ENCODE measurements around the gene KCNIP2.

KCNIP2 gene

DNA sequence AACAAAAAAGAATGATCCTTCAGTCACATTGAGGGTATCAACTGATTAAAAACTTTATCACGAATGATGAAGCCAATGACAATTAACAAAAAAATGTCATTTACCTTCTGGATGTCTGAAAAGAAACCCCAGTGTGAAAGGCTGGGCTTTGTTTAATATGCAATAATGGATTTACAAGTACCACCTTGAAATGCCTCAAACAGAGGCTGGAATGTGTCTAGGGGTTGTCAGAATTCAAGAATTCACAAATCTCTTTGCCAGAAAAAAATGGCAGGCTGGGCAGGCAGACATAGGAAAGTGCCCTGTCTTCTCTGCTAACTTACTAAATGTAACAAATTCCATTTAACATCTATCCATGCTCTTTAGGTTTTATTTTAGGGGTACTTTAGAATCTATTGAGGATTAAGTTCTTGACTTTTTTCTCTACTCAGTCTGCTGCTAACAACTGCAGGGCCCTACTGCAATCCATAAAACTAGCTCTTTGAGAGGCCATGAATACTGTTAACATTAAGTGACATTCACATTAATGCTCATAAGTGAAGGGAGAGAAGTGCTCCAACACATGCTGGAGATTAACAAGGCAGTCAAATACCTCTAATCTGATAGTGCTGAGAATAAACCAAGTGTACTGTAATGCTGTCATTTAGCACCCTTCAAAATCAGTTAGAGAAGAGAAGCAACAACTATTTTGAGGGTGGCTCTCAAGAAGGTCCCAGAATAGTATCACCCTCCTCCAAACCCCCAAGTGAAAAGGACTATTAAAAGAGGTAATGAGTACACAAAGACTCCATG, 43.1 kb upstream of the KCNIP2 start:
- no peak overlapping the region for H3K4me3 ChIP-seq (ENCODE audit: low read depth, low read length)
- TF ChIP-seq, protein P1, sequence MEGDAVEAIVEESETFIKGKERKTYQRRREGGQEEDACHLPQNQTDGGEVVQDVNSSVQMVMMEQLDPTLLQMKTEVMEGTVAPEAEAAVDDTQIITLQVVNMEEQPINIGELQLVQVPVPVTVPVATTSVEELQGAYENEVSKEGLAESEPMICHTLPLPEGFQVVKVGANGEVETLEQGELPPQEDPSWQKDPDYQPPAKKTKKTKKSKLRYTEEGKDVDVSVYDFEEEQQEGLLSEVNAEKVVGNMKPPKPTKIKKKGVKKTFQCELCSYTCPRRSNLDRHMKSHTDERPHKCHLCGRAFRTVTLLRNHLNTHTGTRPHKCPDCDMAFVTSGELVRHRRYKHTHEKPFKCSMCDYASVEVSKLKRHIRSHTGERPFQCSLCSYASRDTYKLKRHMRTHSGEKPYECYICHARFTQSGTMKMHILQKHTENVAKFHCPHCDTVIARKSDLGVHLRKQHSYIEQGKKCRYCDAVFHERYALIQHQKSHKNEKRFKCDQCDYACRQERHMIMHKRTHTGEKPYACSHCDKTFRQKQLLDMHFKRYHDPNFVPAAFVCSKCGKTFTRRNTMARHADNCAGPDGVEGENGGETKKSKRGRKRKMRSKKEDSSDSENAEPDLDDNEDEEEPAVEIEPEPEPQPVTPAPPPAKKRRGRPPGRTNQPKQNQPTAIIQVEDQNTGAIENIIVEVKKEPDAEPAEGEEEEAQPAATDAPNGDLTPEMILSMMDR (IDR thresholded peaks at IDR 0.05; ENCODE audit: borderline replicate concordance, insufficient read depth, low read depth, low read length), result no peak

DNA sequence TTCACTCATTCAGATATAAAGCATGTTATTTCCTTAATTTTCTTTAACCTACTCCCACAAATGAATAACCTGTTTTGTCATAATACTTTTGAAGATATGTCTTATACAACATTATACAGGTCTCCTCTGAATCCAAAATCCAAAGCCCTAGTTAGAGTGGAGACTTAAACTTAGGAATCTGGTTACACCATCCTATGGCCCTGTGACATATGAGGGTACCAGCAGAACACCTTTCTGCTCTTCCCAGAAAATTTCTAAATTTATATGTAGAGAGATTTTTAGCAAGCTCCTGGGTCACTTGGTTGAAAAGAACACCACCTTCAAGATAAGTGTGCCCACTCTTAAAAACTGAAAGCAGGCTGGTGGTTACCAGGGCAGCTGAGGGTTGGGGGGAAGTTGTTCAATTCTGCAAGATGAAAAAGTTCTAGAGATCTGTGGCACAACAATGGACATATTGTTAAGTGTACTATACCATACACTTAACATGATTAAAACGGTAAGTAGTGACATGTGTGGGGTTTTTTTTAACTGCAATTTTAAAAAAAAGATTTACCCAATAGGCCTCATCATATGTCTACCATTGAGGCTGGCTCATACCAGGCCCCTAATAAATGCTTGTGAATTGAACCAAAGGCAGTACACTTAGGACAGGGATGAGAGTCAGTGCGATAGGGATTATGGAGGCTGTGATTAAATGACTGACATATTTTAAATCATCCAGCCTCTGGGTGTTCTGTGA, 37.6 kb upstream of the KCNIP2 start:
- TF ChIP-seq, protein P1 (IDR thresholded peaks at IDR 0.05; ENCODE audit: borderline replicate concordance, insufficient read depth, low read depth, low read length), result no peak
- no peak overlapping the region for H3K4me3 ChIP-seq (ENCODE audit: low read depth, low read length)

DNA sequence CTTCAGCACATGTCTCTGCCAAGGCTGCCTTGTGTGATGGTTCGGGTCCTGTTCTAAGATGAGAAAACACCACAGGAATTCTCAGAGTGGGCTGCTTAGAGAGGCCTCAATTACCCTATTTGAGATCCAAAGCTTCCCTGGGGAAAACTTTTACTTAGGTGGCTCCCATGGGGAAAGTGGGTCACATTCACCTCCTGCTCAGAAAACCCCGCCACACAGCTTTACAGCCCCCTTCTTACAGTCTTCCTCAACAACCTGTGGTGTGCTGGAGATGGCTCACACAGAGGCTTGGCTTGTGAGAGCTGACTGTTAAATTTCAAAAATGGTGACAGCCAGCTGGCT, 36.6 kb upstream of the KCNIP2 start:
- TF ChIP-seq, protein P1 (IDR thresholded peaks at IDR 0.05; ENCODE audit: borderline replicate concordance, insufficient read depth, low read depth, low read length), result no peak
- H3K4me3 ChIP-seq (ENCODE audit: low read depth, low read length), result no peak overlapping the region

DNA sequence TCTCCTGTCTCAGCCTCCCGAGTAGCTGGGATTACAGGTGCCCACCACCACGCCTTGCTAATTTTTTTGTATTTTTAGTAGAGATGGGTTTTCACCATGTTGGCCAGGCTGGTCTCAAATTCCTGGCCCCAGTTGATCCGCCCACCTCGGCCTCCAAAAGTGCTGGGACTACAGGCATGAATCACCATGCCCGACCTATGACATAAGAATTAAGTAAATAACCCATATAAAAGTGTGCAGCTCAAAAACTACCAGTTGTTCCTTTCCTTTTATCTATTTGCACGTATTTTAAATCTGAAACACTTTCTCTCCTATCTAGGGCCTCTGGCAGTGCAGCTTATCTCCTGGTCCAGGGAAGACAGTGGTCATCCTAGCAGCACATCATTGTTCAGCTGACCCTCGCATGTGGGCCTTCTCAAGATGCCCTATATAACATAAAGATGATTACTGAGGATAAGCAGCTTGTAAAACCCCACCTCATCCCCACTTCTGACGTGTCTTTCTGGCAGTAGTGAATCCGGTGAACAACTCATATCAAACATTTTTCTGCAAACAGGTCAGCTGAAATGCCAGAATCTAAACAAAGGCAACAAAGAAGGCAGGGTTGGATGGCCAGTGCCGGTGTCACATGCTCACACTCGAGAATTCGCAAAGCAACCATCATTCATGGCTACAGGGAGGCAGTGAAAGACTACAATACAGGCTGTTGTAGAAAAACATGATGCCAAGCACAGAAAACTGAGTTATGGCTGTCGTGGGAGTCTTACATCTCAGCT, 36.0 kb upstream of the KCNIP2 start:
- no peak overlapping the region for H3K4me3 ChIP-seq (ENCODE audit: low read depth, low read length)
- TF ChIP-seq, protein P1 (IDR thresholded peaks at IDR 0.05; ENCODE audit: borderline replicate concordance, insufficient read depth, low read depth, low read length), result no peak

DNA sequence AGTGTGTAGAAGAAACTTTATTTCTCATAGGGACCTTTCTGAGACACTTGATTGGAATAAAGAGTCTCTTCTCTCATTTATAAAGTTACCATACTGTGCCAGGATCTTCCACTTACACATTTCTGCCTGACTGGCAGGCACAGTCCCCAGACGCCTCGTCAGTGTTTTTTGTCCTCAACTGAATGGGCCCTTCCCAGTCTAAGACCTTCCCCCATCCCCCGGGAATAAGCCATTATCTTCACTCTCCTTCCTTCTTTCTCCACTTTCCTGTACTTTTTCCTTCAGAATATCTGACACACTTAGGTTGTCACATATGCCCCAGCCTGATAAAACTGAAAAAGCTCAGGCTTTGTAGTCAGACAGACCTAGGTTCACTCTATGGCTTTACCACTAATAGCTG, 35.3 kb upstream of the KCNIP2 start:
- H3K4me3 ChIP-seq (ENCODE audit: low read depth, low read length), result no peak overlapping the region
- TF ChIP-seq, protein P1 (IDR thresholded peaks at IDR 0.05; ENCODE audit: borderline replicate concordance, insufficient read depth, low read depth, low read length), result no peak

DNA sequence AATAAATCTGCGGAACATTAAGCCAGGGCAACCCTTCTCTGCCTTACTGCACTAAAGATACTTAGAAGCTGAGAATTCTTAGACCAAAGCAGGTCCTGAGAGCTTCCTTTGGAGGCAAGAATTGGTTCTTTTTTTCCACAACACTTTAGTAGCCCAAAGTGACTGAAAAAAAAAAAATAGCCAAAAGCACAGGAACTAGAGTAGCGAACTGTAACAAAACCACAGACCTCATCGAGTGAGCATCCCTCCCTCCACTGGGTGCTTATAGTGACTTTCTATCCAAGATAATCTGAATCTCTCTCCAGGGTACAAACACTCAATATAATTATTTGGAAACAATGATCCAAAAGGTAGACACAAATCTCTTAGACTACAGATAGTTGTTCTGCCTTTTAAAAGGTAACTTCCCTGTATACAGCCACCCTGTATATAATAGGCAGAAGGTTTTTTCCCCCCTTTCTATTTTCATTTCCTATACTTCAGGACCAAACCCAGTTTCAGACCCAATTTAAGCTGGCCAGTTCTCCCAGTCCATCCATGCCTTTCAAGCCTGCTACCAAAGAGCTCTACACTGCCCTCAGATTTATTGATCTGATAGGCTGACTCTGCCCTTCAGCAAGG, 31.6 kb upstream of the KCNIP2 start:
- no peak overlapping the region for H3K4me3 ChIP-seq (ENCODE audit: low read depth, low read length)
- TF ChIP-seq, protein P1 (IDR thresholded peaks at IDR 0.05; ENCODE audit: borderline replicate concordance, insufficient read depth, low read depth, low read length), result no peak

Data from GM12875 (cell line).